Cardiac muscle cell (in vitro differentiated cells and primary cell): Measurements from ENCODE around the gene SH3BP4. TPM values are rescaled to one million over a fixed set of nuclear protein-coding genes. Genes with fewer than 3 reads are reported as not detected.

ENCODE experiments used
- DNase-seq, 2 donors: peaks; one replicate each; pipeline versions ENCODE4 v3.0.0 to v3.0.0-alpha.2; 2010 to 2017; ENCODE audit warnings: low read depth in 1 of 2, low spot score in 1 of 2
- H3K27ac ChIP-seq: fragments of 200-600 bp; sonication (generic); 2 replicates; pipeline ENCODE4 v1.5.1; 2016
- H3K27me3 ChIP-seq: fragments of 200-600 bp; sonication (generic); 2 replicates; pipeline ENCODE4 v1.6.0; 2016; ENCODE audit warnings: control low read depth
- H3K36me3 ChIP-seq: fragments of 200-600 bp; sonication (generic); 2 replicates; pipeline ENCODE4 v1.5.1; 2016; ENCODE audit warnings: control low read depth
- H3K4me1 ChIP-seq: fragments of 200-600 bp; sonication (generic); 2 replicates; pipeline ENCODE4 v1.8.1; 2017; ENCODE audit warnings: low read depth, mild to moderate bottlenecking, mixed run types
- H3K4me3 ChIP-seq: fragments of 200-600 bp; sonication (generic); 2 replicates; pipeline ENCODE4 v1.5.1; 2016; ENCODE audit warnings: mild to moderate bottlenecking
- H3K9me3 ChIP-seq: fragments of 200-600 bp; sonication (generic); 2 replicates; pipeline ENCODE4 v1.5.1; 2017; ENCODE audit warnings: low read depth, mild to moderate bottlenecking, control low read depth
- CTCF ChIP-seq: IDR thresholded peaks from 2 replicates; pipeline ENCODE4 v1.5.1; 2012; ENCODE audit warnings: low read depth, mild to moderate bottlenecking, low read length
- polyA plus RNA-seq: library from polyadenylated mRNA; unstranded; fragments of >200 nt; fragmentation: Nextera tagmentation; extraction: Ambion mirVana; gene quantifications from 2 replicates; pipeline ENCODE4 v1.2.1, GENCODE V29; 2016
- total RNA-seq: library from RNA; depleted of rRNA; stranded (reverse); fragments of >200 nt; gene quantifications from 2 replicates; pipeline ENCODE4 v1.2.3, GENCODE V29; 2016

Gene SH3BP4
- total and polyA plus RNA-seq, 2 experiments from 2014 or later, result 35.8 to 71.3 TPM

- DNase-seq, result no peak
- TF ChIP-seq CTCF, result no peak
- Histone ChIP-seq H3K9me3 (no peaks in the 10 kb centered on the region), H3K4me1 (peaks cover 5% of the 10 kb centered on the region), H3K27ac (peak overlapping the region; percentile 32), H3K4me3 (no peak overlapping the region), H3K36me3 (peaks cover 23% of the 10 kb centered on the region), H3K27me3 (no peaks in the 10 kb centered on the region)
Measured at GRCh38 chr2:235049069-235049468, 97.3 kb downstream of the SH3BP4 start.

- no peaks in the 10 kb centered on the region for H3K27me3 ChIP-seq
- H3K4me1 ChIP-seq, result peaks cover 5% of the 10 kb centered on the region
- no peak overlapping the region for H3K4me3 ChIP-seq
- no peak overlapping the region for H3K27ac ChIP-seq
- no peaks in the 10 kb centered on the region for H3K9me3 ChIP-seq
- TF ChIP-seq CTCF, result no peak
- DNase-seq, result no peak
- peaks cover 24% of the 10 kb centered on the region for H3K36me3 ChIP-seq
Measured at GRCh38 chr2:235049719-235050118, 97.9 kb downstream of the SH3BP4 start.

GRCh38 chr2:235050980-235051351, 99.1 kb downstream of the SH3BP4 start:
- Histone ChIP-seq H3K4me1 (peaks cover 8% of the 10 kb centered on the region), H3K9me3 (no peaks in the 10 kb centered on the region), H3K36me3 (peaks cover 24% of the 10 kb centered on the region), H3K4me3 (no peak overlapping the region), H3K27ac (peak overlapping the region; percentile 72), H3K27me3 (no peaks in the 10 kb centered on the region)
- DNase-seq, result peak; percentile 36 to 89
- TF ChIP-seq CTCF, result no peak

GRCh38 chr2:235051436-235052260, 99.8 kb downstream of the SH3BP4 start:
- H3K36me3 ChIP-seq, result peaks cover 24% of the 10 kb centered on the region
- DNase-seq, result no peak
- TF ChIP-seq CTCF, result no peak
- peaks cover 8% of the 10 kb centered on the region for H3K4me1 ChIP-seq
- H3K27me3 ChIP-seq, result no peaks in the 10 kb centered on the region
- H3K27ac ChIP-seq, result peak overlapping the region; percentile 72
- no peak overlapping the region for H3K4me3 ChIP-seq
- H3K9me3 ChIP-seq, result no peaks in the 10 kb centered on the region

GRCh38 chr2:235052514-235053354, 100.9 kb downstream of the SH3BP4 start:
- H3K36me3 ChIP-seq, result peaks cover 19% of the 10 kb centered on the region
- H3K9me3 ChIP-seq, result no peaks in the 10 kb centered on the region
- H3K27ac ChIP-seq, result peak overlapping the region; percentile 67
- TF ChIP-seq CTCF, result no peak
- H3K4me3 ChIP-seq, result no peak overlapping the region
- no peaks in the 10 kb centered on the region for H3K27me3 ChIP-seq
- no peak for DNase-seq
- H3K4me1 ChIP-seq, result peaks cover 8% of the 10 kb centered on the region
